HG03045 (cell line): Measurements from ENCODE around the gene DOK5.
"Not testable (repeated sequence)": the region's sequence is repeated elsewhere in the genome, so short reads cannot be mapped to it uniquely, and the experiment has no call there.

ENCODE experiments used
- ATAC-seq: cut with Tn5 transposase; IDR thresholded peaks from one replicate; pipeline ENCODE4 v1.9.1; 2021; ENCODE audit warnings: mild to moderate bottlenecking, moderate library complexity; ENCODE audit not compliant: unreplicated experiment

DOK5 gene

GRCh38 chr20:54475334-54476168 is at the start of gene DOK5:
Gene DOK5, plus strand, starts transcription at chr20:54475593. Its CDS starts 354 bp downstream, at chr20:54475947.
- ATAC-seq, result no peak

DNA sequence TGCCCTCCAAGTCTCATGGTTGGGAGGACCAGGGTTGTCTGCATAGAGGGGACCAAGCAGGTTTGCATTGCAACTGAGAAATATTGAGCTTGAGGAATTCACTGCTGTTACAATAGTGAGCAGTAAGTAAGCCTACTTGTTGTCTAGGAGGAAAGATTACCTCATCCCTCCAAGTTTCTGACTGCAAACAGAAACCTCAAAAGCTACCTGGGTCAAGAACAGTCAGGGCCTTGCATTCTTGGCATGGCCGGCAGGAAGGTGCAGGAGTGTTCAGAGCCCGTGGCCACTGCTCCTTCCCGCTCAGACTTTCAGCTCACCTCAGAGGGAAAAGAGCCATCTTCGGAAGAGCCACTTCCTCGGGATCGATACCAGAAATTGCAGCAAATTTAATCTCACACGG is 46.0 kb upstream of the DOK5 start:
- ATAC-seq, result no peak

DNA sequence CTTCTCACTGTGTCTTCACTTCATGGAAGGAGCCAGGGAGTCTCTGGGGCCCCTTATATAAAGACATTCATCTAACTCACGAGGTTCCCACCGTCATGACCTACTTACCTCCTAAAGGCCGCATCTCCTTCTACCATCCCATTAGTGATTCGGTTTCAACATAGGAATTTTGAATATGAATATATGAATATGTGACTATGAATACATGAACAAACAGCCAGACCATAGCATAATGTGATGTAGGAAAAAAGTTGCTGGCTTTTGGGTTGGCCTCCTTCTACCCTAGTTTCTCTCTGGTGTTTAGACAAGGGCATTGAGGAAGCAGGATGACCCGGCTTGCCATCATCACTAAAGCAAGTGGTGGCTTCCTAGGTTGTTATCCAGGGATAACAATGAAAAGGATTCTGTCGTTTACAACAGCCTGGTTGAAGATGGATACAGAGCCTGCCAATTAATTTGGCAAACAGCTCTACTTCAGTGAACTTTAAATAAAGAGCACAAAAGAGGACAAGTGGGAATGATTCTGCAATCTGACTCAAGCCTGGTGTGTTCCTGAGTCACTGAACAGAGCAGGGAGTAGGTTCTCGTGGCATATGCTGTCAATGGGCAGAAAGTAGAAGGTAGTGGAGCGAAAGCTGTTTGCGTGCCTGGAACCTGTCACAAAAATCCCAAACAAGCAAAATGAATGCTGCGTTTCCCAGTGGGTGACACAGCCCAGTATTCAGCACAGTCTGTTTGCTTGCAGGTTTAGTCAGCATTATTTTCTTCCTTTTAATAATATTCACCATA is 44.0 kb upstream of the DOK5 start:
- ATAC-seq, result no peak

- no peak for ATAC-seq
Measured at GRCh38 chr20:54432966-54433365, 42.4 kb upstream of the DOK5 start.

DNA sequence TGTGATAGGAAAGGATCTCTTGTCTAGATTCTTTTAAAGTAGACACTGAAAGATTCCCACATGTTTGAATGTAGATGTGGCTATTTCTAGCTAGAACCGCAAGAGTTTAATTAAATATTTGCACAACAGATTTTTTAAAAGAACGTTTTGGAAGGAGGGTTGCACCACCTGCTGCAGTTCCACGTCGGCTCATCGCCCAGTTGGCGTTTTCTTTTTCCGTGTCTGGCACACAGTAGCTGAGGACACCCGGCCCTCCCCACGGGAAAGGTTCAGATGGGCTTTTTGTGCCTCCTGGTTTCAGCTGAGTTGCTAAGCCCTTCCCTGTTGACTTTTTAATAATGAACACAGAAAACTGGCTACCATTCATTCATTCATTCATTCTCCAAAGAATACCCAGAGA is 41.8 kb upstream of the DOK5 start:
- no peak for ATAC-seq

- no peak for ATAC-seq
Measured at GRCh38 chr20:54434196-54434595, 41.2 kb upstream of the DOK5 start.

DNA sequence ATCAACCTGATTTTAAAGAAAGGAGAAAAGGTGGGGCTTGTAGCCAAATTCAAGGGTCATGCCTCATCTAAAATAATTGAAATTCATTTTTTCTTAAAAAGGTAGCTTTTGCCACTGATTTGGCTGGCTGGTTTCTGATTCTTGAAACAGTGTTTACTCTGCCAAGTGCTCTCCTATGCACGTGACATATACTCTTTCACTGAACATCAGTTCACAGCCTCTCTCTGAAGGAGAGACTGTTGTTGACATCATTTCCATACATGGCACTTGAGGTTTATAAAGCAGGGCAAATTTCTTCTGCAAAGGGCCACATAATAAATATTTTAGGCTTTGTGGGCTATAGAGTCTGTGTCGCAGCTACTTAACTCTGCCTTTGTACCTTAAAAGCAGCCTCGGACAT is 40.4 kb upstream of the DOK5 start:
- ATAC-seq, result no peak

- not testable (repeated sequence) for ATAC-seq
Measured at GRCh38 chr20:54436410-54436809, 39.0 kb upstream of the DOK5 start.

DNA sequence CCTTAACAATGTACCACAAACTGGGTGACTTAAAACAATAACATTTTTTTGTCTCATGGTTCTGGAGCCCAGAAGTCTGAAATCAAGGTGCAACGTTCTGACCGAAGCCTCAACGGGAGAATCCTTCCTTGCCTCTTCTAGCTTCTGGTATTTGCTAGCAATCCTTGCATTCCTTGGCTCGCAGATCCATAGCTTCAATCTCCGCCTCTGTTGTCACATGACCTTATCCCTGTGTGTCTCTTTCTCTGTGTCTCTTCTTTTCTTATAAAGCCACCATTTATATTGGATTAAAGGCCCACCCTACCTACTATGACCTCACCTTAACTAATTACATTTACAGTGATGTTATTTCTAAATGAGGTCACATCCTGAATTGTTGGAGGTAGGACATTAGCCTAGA is 37.2 kb upstream of the DOK5 start:
- ATAC-seq, result no peak

GRCh38 chr20:54450207-54450606 is 25.2 kb upstream of the DOK5 start:
- no peak for ATAC-seq

DNA sequence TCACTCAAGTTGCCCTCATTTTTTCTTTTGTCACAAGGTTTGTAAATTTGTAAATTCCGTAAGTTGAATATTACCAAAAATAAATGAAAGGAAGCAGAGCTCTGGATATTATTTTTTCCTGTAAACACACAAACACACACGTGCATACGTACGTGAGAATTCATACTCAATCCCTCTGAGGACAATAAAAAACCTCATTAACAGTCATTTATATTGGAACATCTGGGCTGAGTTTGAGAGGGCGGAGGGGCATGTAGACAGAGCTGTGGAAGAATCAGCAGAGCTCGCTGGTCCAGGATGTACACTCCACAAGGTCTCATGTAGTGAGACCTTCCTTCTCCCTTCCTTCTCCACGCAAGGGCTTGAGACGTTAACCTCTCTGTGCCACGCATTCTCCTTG is 24.2 kb upstream of the DOK5 start:
- ATAC-seq, result no peak

DNA sequence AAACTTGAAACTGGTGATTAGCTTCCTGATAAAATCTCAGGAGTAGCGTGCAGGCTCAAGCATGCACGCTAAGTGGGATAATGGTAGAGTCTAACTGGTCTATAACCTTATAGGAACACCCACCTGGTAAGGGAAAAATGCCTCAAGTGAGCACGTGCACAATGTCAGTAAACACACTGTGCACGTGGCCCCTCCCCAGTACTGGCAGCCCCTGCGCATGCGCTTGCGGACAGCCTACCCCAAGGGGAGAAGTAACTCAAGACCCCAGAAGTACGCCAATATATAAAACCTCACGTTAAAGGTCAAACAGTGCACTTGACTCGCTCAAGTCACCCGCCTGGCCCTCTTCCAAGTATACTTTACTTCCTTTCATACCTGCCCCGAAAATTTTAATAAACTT is 23.1 kb upstream of the DOK5 start:
- ATAC-seq, result no peak

GRCh38 chr20:54454982-54455381 is 20.4 kb upstream of the DOK5 start:
- ATAC-seq, result no peak

GRCh38 chr20:54456423-54456822 is 19.0 kb upstream of the DOK5 start:
- no peak for ATAC-seq

GRCh38 chr20:54456961-54457360 is 18.4 kb upstream of the DOK5 start:
- ATAC-seq, result no peak

DNA sequence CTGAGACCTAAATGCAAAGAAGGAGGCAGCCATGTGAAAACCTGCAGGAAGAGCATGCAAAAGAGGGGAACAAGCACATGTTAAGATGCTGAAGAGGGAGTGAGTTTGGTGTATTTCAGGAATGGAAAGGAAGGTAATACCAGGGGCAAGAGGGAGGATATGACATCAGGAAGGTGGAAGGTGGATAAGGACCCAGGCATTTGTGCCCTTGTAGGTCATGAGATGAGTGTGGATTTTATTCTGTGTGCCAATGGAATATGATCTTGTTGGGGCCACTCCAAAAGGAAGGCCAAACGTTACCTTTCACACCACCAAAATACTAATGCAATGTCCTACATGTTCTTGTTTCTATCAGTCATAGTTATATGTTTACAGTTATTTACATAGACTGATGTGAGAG is 17.2 kb upstream of the DOK5 start:
- no peak for ATAC-seq

DNA sequence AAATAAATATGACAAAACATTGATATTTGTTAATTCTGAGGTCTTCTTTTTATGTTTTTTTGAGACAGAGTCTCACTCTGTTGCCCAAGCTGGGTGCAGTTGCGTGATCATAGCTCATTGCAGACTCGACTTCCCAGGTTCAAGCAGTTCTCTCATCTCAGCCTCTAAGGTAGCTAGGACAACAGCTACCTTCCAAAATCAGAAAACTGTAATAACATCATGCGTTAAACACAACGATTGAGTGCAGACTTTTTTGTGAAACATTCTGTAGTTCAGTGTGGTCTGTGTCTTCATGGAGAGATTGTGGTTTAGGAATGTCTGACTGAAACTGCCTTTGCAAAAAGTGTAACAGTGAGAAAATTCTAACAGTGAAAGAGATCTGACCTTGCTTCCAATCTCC is 16.1 kb upstream of the DOK5 start:
- ATAC-seq, result no peak

DNA sequence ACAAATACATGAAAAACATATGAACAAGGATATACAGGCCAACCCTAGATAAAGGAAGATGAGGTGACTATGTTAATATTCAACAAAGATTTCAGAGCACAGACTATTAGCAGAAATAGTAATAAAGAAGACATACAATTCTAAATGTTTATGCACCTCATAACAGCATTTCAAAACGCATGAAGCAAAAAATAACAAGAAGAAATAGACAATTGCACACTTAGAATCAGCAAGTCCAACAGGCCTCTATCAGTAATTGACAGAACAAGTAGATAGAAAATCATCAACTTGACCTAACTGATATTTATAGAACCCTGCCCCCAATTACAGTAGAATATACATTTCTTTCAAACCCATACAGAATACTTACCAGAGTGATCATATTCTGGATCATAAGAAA is 11.4 kb upstream of the DOK5 start:
- ATAC-seq, result no peak

DNA sequence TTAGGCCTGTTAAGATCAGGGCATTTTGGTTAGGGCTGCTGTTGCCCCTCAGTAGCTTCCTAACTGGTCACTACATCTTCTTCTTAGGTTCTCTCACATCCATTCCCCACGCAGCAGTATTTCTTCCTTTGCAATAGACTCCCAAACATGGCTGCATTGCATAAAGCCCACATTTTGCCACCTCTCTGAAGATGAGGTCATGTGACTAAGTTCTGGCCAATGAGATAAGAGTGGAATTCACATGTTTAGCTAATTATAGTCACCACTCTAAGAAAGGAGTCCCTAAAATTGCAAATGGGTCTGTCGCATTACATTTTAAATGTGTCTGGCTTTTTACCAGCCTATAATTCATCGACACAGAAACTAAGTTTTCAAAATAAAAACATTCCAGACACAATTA is 9.3 kb upstream of the DOK5 start:
- no peak for ATAC-seq

- ATAC-seq, result no peak
Measured at GRCh38 chr20:54467622-54468021, 7.8 kb upstream of the DOK5 start.

GRCh38 chr20:54468082-54468481 is 7.3 kb upstream of the DOK5 start:
- no peak for ATAC-seq

GRCh38 chr20:54469293-54469692 is 6.1 kb upstream of the DOK5 start:
- ATAC-seq, result no peak
